GM21367 (cell line): Measurements from ENCODE around the gene HLA-DQA1.
"Not testable (repeated sequence)": the region's sequence is repeated elsewhere in the genome, so short reads cannot be mapped to it uniquely, and the experiment has no call there.

Experiments
- ATAC-seq: cut with Tn5 transposase; IDR thresholded peaks from one replicate; pipeline ENCODE4 v1.9.1; 2021; ENCODE audit not compliant: unreplicated experiment

The HLA-DQA1 gene

DNA sequence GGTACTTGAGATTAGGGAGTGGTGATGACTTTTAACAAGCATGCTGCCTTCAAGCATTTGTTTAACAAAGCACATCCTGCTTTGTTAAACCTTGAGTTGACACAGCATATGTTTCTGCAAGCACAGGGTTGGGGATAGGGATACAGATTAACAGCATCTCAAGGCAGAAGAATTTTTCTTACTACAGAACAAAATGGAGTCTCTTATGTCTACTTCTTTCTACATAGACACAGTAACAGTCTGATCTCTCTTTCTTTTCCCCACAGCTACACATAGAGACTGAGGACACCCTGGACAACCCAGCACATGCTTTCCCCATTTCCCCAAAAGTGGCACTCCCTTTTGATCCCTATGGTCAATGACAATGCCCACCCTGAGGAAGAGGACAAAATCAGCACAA lies 20.6 kb downstream of the HLA-DQA1 start:
- not testable (repeated sequence) for ATAC-seq

DNA sequence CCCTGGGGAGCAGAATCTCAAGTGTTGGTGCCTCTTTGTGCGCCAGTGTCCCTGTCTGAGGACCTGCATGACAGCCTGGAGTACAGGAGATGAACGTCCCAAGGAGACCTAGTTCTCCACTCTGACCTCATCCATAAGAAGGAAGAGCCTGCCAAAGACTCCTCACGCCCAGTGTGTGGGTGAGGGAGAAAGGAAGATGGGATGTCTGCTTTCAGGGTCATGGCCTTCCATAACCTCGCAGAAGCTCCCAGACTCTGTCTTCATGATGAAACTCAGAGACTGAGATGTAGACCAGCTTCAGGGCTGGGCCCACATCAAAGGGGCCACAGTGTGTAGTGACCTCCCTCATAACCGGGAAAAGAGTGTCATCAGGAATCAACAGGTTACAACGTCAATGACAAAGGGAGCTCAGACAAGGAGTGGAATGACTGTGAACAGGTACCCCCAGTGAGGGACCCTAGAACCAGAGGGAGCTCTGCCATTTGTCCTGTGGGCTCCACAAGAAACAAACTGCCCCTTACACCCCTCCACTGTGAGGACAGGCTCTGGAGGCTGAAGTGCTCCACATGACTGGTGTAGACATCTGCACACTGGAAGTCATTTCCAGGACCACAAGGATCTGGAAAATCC lies 21.2 kb downstream of the HLA-DQA1 start:
- ATAC-seq, result no peak

DNA sequence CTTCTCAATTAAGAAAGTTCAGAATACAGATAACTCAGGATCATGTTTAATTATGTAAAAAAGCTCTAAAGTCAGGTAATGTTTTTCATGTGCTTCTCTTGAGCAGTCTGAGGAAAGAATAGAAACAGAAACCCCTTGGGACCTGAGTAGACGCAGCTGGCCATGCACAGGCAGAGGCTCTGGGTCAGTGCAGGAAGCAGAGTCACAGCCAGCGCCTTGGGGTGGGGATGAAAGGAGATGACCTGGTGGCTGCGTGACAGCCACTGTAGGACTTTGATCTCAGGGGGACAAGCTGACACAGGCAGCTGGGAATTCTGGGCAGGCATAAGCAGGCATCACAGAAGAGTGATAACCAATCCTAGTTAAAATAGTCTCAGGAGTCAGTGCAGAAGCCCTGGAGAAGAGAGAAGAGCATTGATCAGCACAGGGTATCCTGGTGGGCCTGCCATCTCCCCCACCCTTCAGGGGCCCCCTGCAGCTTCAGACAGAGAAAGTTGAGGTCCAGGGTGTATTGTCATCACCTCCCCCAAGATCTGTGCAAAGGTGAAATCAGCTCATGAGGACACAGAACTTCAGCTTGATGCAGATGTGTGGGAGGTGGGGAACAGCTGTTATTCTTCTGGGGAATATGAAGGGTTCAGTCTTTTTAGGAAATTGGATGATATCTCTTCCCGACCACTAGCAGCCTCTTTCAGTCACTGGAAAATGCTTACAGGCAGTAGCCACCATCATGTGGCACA lies 22.8 kb downstream of the HLA-DQA1 start:
- ATAC-seq, result no peak

DNA sequence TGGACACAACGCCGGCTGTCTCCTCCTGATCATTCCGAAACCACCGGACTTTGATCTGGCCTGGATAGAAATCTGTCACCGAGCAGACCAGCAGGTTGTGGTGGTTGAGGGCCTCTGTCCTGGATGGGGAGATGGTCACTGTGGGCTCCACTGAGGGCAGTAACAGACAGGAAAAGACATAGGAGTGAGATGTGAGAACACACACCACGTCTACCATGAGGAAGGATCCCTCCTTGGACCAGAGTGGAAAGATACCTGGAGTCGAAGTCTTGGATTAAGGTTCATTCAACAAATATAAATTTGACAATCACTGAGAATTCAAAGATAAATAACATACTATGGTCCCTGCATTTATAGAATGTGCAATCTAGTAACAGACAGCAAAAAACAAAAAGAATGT lies 24.9 kb downstream of the HLA-DQA1 start:
- no peak for ATAC-seq

DNA sequence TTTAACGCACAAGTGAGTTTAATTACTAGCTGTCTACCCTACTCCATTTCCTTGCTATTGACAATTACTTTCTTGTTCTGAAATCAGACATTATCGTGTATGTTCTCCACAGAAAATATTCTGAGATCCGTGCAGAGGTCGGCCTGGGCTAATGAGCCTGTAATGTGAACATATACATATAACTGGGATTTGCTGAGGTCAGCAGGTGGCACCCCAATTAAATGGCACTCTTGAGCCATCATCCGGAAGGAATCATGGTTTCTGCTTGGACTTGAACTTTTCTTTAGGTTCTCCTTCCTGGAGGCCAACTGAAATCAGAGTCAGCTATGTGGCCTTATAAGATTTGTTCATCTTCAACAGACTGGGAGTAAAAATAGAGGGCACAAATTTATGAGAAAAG lies 25.6 kb downstream of the HLA-DQA1 start:
- no peak for ATAC-seq

DNA sequence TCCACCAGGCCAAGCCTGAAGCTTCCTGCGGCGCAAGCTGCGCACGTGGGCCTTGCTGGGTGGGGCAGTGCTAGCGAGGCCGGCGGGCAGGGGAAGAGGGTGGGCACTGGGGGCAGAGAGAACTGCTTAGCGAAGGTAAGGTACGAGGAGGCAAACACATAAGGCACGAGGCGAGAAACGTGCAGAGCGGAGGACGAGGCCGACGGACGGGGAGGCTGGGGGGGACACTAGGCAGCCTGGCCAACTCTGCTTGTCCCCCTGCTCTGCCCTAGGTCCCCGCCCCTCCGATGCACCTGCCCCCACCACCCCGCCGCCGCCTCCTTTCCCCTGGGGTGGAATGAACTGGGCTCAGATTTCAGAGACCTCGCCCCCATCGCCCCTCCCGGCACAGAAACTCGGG lies 27.1 kb downstream of the HLA-DQA1 start:
- no peak for ATAC-seq

DNA sequence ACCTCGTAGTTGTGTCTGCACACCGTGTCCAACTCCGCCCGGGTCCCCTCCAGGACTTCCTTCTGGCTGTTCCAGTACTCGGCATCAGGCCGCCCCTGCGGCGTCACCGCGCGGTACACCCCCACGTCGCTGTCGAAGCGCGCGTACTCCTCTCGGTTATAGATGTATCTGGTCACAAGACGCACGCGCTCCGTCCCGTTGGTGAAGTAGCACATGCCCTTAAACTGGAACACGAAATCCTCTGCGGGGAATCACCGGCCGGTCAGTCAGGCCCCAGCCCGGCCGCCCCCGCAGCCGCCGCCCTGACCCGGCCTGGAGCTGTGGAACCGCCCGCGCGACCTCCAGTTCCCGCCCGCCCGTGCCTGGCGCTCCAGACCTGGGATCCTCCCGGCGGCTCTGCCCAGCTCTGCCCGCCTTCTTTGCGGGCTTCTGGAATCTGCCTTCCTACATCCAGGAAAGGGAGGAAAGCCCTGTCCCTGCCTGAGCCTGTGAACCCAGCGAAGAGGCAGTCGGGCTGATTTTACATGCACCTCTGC lies 27.7 kb downstream of the HLA-DQA1 start:
- no peak for ATAC-seq

DNA sequence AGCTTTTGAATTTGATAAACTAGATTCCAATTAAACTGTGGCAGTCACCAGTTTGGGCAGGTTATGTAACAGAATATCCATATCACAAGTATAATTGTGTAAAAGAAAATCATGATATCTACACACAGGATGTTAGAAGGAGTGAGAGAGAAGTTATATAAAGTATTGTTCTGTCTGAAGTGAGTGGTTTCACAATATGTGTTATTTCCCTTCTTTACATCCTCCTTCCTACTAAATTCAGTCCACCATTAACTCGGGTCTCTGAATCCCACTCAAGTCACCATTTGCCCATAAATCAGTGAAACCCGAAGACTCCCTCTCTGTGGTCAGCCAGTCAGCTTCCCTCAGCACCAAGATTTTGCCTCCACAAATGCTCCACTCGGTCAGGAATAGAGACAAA lies 28.5 kb downstream of the HLA-DQA1 start:
- ATAC-seq, result no peak

DNA sequence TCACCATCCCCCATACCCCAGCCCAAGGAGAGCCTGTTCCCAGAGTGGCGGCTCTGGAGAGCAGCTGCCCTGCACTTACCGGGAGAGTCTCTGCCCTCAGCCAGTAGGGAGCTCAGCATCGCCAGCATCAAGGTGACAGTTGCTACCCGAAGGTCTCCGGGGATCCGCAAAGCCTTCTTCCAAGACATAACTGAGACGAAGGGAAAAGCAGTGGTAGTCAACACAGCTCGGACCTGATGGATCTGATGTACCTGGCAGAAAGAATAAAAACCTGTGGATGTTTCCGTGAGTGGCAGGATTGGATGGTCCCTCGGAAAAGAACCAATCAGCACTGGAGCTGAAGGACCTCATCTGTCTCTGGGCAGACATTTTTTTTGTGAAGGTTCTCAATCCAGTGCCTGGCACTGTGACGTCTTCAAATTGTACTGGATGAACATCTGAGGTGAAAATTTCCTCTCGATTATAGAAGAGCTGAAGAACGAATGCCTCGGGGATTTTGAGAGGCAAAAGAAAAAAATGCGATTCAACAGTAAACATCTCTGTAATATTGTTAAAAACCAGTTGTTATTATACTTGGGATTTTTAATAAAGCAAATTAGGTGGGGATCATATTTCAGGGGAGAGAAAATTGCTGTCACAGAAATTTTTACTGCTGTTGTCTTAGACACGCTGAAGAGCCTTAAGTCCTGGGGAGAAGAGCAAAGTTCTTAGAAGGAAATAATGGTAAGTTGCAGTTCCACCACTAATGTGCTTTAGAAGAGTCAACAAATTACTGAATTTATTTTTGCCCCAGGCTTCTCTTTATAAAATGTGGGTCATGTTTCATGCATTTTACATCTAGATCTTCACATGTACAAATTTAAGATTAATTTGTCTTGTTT lies 29.5 kb downstream of the HLA-DQA1 start, which contains the start of gene HLA-DQB1:
Gene HLA-DQB1 (minus strand): TSS at position 238 of the 881 bp plus-strand sequence. CDS start 50 bp downstream, at position 188.
- peak; percentile 64 for ATAC-seq

DNA sequence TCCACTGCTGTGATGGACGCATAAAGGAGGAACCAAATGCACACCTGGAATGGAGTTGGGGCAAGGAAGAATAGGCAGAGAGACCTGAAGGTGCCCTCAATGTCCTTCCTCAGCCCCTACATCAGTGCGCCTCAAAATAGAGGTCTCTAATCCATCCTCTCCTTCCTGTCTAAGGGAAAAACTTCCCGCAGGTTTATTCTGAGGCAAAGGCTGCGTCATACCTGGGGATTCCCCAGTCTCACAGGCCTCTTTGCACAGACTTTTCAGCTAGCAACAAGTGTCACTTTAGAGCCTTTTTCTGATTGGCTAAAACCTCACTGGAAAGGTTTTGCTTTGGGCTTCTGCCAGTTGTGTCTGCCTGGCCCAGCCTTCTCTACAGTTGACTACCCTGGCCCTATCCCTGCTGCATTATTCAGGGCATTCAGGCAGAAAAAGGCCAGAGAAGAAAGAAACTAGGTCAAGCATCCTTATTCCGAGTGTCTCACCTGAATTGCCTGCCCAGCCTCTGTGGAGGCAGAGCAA lies 31.1 kb downstream of the HLA-DQA1 start:
- ATAC-seq, result peak; percentile 60

DNA sequence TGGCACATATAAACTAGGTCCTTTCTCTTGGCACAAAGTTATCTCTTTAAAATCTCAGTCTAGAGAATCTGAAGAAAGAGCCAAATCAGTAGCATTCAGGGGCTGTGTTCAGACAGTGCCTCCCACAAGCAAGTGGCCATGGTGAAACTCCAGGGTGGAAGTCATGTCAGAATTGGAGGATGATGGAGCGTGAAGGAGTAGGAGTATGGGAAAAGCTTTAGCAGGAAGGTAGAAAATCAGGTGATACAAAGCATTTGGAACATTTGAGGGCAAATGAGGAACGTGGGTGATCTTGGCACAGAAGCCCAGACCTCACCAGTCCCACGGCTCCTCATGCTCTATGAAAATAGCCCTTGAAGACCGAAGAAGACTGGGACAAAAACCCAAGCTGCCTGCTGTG lies 32.0 kb downstream of the HLA-DQA1 start:
- ATAC-seq, result no peak

DNA sequence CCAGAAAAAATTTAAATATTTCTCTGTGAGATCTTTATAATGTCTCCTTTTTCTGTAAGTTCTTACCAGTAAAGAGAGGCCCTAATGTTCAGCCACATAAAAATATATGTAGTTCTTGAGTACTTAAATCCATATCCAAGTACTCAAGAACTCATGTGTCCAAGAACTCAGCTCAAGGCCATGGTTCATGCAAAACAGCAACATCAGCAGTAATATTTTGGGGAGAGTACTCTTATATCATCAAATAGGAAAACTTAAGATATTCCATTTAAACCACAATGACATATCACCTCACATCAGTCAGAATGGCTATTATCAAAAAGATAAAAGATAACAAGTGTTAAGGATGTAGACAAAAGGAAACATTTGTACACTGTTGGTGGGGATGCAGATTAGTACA lies 32.7 kb downstream of the HLA-DQA1 start:
- ATAC-seq, result no peak

DNA sequence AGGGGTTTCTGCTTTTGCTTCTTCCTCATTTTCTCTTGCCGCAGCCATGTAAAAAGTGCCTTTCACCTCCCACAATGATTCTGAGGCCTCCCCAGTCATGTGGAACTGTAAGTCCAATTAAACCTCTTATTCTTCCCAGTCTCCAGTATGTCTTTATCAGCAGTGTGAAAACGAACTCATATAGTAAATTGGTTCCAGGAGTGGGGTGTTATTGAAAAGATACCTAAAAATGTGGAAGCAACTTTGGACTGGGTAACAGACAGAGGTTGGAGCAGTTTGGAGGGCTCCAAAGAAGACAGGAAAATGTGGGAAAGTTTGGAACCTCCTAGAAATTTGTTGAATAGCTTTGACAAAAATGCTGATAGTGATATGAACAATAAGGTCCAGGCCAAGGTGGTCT lies 34.7 kb downstream of the HLA-DQA1 start:
- ATAC-seq, result not testable (repeated sequence)

DNA sequence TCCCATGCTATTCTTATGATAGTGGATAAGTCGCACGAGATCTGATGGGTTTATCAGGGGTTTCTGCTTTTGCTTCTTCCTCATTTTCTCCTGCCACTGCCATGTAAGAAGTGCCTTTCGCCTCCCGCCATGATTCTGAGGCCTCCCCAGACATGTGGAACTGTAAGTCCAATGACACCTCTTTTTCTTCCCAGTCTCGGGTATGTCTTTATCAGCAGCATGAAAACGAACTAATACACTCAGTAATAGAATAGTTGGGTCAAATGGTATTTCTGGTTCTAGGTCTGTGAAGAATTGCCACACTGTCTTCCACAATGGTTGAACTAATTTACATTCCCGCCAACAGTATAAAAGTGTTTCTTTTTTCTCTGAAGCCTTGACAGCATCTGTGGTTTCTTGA lies 36.9 kb downstream of the HLA-DQA1 start:
- not testable (repeated sequence) for ATAC-seq

DNA sequence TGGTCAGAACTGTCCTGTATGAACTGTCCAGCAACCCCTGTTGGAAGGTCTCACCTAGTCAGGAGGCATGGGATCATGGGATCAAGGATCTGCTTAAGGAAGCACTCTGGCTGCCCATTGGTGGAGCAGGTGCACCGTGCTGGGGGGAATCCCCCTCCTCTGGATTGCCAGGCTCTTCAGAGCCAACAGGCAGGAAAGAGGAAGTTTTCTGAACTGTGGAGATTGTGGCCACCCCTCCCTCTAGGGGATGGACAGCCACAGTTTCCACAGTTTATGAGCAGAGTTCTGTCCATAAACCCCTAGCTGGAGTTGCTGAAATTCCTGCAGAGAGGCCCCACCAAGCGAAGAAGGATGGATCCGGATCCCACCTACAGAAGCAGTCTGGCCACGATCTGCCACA lies 42.3 kb downstream of the HLA-DQA1 start:
- ATAC-seq, result no peak

DNA sequence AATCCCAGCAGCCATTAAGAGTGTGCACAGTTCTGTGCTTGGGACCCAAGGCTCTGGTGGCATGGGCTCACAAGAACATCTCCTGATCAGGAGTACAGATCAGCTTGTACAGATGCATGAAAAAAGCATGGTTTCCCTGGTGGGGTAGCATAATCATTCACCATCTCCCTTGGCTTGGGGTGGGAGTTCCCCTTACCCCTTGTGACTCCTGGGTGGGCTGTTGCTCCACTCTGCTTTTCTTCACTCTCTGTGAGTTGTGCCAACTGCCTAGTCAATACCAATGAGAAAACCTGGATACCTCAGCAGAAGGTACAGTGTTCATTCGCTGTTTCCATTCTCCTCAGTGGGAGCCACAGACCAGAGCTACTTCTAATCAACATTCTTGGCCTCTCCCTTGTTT lies 42.8 kb downstream of the HLA-DQA1 start:
- ATAC-seq, result no peak

DNA sequence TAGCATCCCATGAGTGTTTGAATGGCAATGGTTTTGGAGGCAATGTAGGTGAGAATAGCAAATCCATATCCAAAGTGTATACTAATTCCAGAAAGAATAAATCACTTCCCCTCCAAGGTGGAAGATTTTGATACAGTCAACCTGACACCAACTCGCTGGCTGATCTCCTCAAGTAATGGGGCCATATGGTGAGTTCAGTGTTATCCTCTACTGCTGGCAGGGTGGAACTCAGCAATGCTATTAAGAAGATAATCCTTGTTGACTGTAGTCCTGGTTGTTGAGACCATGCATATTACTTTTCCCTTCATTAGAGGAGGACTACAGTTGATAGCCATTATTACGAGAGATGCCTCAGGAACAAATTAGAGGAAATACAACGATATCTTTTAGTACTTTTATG lies 47.0 kb downstream of the HLA-DQA1 start:
- ATAC-seq, result no peak

DNA sequence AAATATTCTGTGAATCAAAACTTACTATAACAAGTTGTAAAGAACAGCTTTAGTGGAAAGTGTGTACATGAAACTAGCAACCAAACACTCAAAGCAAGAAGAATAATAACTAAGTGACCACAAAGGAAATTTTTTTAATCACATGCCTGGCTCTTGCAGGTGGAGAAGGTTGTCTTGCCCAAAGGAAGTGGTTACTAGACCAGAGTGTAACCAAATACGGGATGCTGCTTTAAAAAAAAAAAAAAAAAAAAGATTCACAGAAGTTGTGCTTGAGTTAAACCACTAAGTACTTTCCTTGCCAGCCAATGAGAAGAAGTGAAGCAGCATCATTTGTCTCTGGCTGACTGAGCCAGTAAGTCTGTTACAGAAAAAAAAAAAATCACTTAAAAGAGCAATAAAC lies 48.4 kb downstream of the HLA-DQA1 start:
- peak; percentile 83 for ATAC-seq

DNA sequence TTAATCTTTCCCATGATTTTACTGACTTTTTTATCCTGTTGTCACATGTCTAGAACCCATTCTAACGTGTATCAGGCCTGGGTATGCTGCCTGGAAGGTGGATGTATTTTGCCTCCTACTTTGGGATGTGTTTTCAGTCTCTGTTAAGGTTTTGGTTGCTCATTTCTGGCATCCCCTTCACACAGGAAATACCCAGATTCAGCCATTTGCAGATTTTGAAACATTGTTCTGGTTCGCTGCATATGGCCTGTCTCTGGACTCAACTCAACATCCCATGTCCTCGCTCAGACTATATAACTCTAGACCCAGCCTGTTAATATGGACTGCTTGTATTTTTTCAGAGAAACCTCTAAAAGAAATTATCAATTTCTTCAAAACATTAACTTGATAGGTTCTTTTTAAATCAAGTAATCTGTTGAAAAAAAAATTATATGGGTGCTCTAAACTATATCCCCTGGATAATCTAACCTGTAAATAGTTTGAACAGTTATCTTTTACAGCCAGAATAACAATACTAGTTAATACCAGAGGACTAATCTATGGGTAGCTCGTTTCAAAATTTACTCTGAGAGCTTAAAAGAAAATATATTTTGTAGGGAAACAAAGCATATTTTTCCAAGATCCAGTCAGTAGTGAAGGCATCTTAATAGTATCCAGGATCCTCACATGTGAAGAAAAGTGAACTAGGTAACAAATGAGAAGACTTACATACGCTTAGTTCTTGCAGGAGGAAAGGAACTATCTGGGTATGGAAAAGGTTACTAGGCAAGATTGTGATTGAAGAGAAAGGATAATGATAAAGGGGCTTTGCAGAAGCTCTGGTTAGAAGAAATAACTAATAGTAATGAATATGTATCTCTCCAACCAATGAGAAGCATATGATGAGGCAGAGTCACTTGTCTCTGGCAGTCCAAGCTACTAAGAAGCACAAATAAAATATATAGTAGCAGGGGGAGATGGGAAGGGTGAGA lies 52.6 kb downstream of the HLA-DQA1 start:
- no peak for ATAC-seq

DNA sequence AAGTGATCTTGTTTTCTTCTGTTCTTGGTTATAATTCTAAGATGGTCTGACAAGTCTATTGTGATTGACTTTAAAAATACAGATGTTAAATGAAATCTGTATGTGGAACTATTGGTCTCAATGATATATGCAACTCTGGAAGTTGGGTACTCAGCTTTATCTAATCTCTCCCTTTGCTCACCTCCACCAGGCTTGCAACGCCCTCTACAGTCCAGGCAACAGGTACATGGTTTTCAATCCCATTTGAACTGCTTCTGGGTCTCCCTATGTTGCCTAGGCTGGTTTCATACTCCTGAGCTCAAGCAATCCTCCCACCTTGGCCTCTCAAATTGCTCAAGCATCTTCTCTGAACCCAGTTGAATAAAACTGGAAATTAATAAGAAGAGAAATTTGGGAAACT lies 54.8 kb downstream of the HLA-DQA1 start:
- no peak for ATAC-seq
